Gastrocnemius medialis (tissue), 4 donors: ENCODE results near the gene CCDC106. TPM values are rescaled to one million over a fixed set of nuclear protein-coding genes. Genes with fewer than 3 reads are reported as not detected.

Source experiments
- ATAC-seq, 2 donors: fragments of 150-250 bp; one replicate each; pipeline ENCODE4 v1.9.1; 2016
- DNase-seq, 2 donors: peaks; one replicate each; pipeline ENCODE4 v3.0.0-alpha.2; 2019
- H3K27ac ChIP-seq, 4 donors: fragments of 200-600 bp; sonication (generic); 1 replicate in 1 of 4; 2 replicates in 3 of 4; pipeline ENCODE4 v1.5.1; 2016 to 2018; ENCODE audit warnings: mild to moderate bottlenecking in 2 of 4, moderate library complexity in 1 of 4
- H3K27me3 ChIP-seq, 3 donors: fragments of 200-600 bp; sonication (generic) in 2 of 3; 1 replicate in 1 of 3; 2 replicates in 2 of 3; pipeline versions ENCODE4 v1.5.1 to v1.6.0; 2016 to 2019; ENCODE audit warnings: mild to moderate bottlenecking in 1 of 3, moderate library complexity in 1 of 3
- H3K36me3 ChIP-seq, 2 donors: fragments of 200-600 bp; sonication (generic) in 1 of 2; one replicate each; pipeline ENCODE4 v1.5.1; 2017 to 2018
- H3K4me1 ChIP-seq, 2 donors: fragments of 200-600 bp; sonication (generic) in 1 of 2; one replicate each; pipeline ENCODE4 v1.5.1; 2016 to 2017; ENCODE audit warnings: mild to moderate bottlenecking in 2 of 2
- H3K4me3 ChIP-seq, 4 donors: fragments of 200-600 bp; sonication (generic) in 3 of 4; 1 replicate in 1 of 4; 2 replicates in 3 of 4; pipeline ENCODE4 v1.5.1; 2016 to 2019; ENCODE audit warnings: mild to moderate bottlenecking in 2 of 4
- H3K9me3 ChIP-seq, 3 donors: fragments of 200-600 bp; sonication (generic) in 2 of 3; 1 replicate in 1 of 3; 2 replicates in 2 of 3; pipeline ENCODE4 v1.5.1; 2016 to 2019
- POLR2A ChIP-seq, 2 donors: fragments of 450-650 bp; IDR thresholded peaks; one replicate each; pipeline ENCODE4 v1.6.1; 2017; ENCODE audit warnings: antibody characterized with exemption in 2 of 2, mild to moderate bottlenecking in 2 of 2, moderate library complexity in 2 of 2
- in situ Hi-C, 4 donors: fragments of 200-750 bp; cut with MboI; loops; one replicate each; pipeline versions ENCODE4 v1.15.0 to v1.8.0; 2017; ENCODE audit warnings: low sequenced_read_pairs in 4 of 4
- intact Hi-C: fragments of 100-400 bp; cut with DNase I; formaldehyde crosslinking; loops from one replicate; pipeline ENCODE4 v1.15.1; 2023; ENCODE audit warnings: low total_unique reads
- total RNA-seq, 4 donors: library from RNA; depleted of rRNA; stranded (reverse); fragments of >200 nt; gene quantifications; one replicate each; pipeline versions ENCODE4 v1.1.0 to v1.2.3, GENCODE V29; 2016
- TF ChIP-seq, protein P1 (sequence below), 5 experiments: fragments of 450-650 bp in 3 of 5; fragments of 200-600 bp in 2 of 5; sonication (generic) in 2 of 5; IDR thresholded peaks in 4 of 5; conservative IDR thresholded peaks in 1 of 5; 1 replicate in 4 of 5; 2 replicates in 1 of 5; pipeline ENCODE4 v1.5.1; 2016 to 2019; ENCODE audit warnings: antibody characterized with exemption in 5 of 5, mild to moderate bottlenecking in 3 of 5, moderate library complexity in 3 of 5

Gene CCDC106
- total RNA-seq, 4 donors from 2014 or later, result 6.3 to 21.2 (median 12.6) TPM

DNA sequence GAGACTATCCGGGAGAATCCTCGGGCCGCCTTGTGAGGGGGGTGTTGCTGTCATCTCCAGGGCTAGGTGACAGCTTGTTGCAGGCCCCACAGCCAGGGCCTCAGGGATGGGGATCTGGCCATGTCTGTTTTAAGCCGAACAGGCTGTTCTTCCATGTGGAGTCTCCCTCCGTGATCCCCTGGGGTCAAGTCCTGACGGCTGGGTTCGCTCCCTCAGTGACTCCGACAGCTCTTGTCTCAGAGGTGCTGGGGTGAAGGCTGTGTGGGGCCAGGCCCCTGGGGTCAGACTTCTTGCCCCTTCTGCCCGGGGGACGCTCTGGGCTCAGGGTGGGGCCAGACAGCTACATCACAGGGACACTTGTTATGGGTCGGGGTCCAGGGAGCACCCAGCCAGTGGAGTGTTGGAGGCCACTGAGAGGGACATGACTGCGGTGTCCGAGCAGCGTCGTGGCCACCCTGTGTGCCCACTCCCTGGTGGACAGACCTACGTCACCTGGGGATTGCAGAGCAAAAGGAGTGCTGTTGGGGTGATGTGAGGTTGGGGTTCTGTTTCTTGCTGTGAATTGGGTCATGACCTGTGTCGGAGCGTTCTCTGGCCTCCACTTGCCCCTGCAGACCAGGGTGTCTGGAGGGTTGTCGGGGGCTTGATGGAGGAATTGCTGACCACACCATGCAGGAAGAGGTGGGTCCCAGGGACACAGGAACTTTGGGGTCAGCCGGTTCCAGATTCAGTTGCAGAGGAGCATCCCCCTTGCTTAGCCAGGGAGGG is 48.5 kb downstream of the CCDC106 start:
- DNase-seq (no peak), ATAC-seq (no peak)
- Histone ChIP-seq H3K4me3 (no peak overlapping the region), H3K27ac (no peak overlapping the region), H3K9me3 (no peaks in the 10 kb centered on the region), H3K4me1 (no peaks in the 10 kb centered on the region), H3K27me3 (no peaks in the 10 kb centered on the region), H3K36me3 (peaks cover 3 to 60% of the 10 kb centered on the region in 2 donors)
- in situ Hi-C loops, result no loop called here
- intact Hi-C loops, result no loop called here
- TF ChIP-seq, protein P1, sequence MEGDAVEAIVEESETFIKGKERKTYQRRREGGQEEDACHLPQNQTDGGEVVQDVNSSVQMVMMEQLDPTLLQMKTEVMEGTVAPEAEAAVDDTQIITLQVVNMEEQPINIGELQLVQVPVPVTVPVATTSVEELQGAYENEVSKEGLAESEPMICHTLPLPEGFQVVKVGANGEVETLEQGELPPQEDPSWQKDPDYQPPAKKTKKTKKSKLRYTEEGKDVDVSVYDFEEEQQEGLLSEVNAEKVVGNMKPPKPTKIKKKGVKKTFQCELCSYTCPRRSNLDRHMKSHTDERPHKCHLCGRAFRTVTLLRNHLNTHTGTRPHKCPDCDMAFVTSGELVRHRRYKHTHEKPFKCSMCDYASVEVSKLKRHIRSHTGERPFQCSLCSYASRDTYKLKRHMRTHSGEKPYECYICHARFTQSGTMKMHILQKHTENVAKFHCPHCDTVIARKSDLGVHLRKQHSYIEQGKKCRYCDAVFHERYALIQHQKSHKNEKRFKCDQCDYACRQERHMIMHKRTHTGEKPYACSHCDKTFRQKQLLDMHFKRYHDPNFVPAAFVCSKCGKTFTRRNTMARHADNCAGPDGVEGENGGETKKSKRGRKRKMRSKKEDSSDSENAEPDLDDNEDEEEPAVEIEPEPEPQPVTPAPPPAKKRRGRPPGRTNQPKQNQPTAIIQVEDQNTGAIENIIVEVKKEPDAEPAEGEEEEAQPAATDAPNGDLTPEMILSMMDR (IDR thresholded peaks at IDR 0.05 in 4 of 5, conservative IDR thresholded peaks at IDR 0.05 in 1 of 5), result no peak
- TF ChIP-seq POLR2A (IDR thresholded peaks at IDR 0.05), result no peak

- Histone ChIP-seq H3K27ac (no peak overlapping the region), H3K4me3 (no peak overlapping the region), H3K9me3 (no peaks in the 10 kb centered on the region), H3K36me3 (peaks cover 3 to 55% of the 10 kb centered on the region in 2 donors), H3K4me1 (no peaks in the 10 kb centered on the region), H3K27me3 (no peaks in the 10 kb centered on the region)
- ATAC-seq, result no peak
- intact Hi-C loops (no loop called here), in situ Hi-C loops (no loop called here)
- DNase-seq, result no peak
- TF ChIP-seq, protein P1 (IDR thresholded peaks at IDR 0.05 in 4 of 5, conservative IDR thresholded peaks at IDR 0.05 in 1 of 5), result no peak
- TF ChIP-seq POLR2A (IDR thresholded peaks at IDR 0.05), result no peak
Observed at GRCh38 chr19:55697069-55697440, 49.0 kb downstream of the CCDC106 start.

DNA sequence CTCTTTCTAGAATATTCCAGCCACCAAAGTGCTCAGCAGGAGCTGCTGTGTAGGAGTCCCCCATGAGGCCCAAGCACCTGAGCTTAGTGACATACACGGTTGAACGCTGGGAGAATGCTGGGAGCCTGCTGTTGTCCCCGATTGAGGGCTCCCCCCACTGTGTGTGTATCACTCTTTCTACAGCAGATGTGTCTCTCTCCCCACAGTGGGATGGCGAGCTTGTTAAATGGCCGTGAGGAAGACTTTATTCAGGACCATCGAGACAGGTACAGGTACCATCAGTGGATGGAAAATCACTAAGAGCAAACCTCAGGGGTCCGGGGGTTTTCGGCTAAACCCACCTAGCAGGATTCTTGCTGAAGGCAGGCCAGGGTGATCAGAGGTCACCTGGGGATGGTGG is 49.7 kb downstream of the CCDC106 start:
- in situ Hi-C loops, result no loop called here
- TF ChIP-seq, protein P1 (IDR thresholded peaks at IDR 0.05 in 4 of 5, conservative IDR thresholded peaks at IDR 0.05 in 1 of 5), result no peak
- no peak for TF ChIP-seq POLR2A (IDR thresholded peaks at IDR 0.05)
- Histone ChIP-seq H3K27ac (no peak overlapping the region), H3K27me3 (no peaks in the 10 kb centered on the region), H3K4me3 (no peak overlapping the region), H3K4me1 (no peaks in the 10 kb centered on the region), H3K36me3 (peaks cover 3 to 50% of the 10 kb centered on the region in 2 donors), H3K9me3 (no peaks in the 10 kb centered on the region)
- no peak for ATAC-seq
- intact Hi-C loops, result no loop called here
- no peak for DNase-seq

GRCh38 chr19:55698256-55698655 is 50.2 kb downstream of the CCDC106 start:
- no peaks in the 10 kb centered on the region for H3K9me3 ChIP-seq
- H3K4me1 ChIP-seq, result no peaks in the 10 kb centered on the region
- no peaks in the 10 kb centered on the region for H3K27me3 ChIP-seq
- no peak overlapping the region for H3K27ac ChIP-seq
- no peak overlapping the region for H3K4me3 ChIP-seq
- peaks cover 0 to 45% of the 10 kb centered on the region in 2 donors for H3K36me3 ChIP-seq
- ATAC-seq, result no peak
- no peak for TF ChIP-seq POLR2A (IDR thresholded peaks at IDR 0.05)
- TF ChIP-seq, protein P1 (IDR thresholded peaks at IDR 0.05 in 4 of 5, conservative IDR thresholded peaks at IDR 0.05 in 1 of 5), result no peak
- DNase-seq, result no peak
- in situ Hi-C loops, result no loop called here
- intact Hi-C loops, result no loop called here
